PC-3 (cell line): Measurements from ENCODE around the gene SPSB3. TPM values are rescaled to one million over a fixed set of nuclear protein-coding genes. Genes with fewer than 3 reads are reported as not detected.
"Not testable (repeated sequence)": the region's sequence is repeated elsewhere in the genome, so short reads cannot be mapped to it uniquely, and the experiment has no call there.

Experiments
- ATAC-seq: fragments of 200-7000 bp; cut with Tn5 transposase; 2 replicates; pipeline ENCODE4 v1.9.1; 2020; ENCODE audit warnings: mild to moderate bottlenecking, moderate library complexity
- BruUV-seq: library from RNA; stranded (reverse); fragments of 400-500 nt; replicated peaks from 2 replicates; lab custom pipeline; 2021; lab: Mats Ljungman, UMichigan
- CTCF ChIA-PET: fragments of 300-600 bp; sonication (Branson Sonifier 250); formaldehyde crosslinking; loops from one replicate; lab custom pipeline; 2022; ENCODE audit warnings: antibody characterized with exemption; lab: Charles Lee
- POLR2A ChIA-PET: fragments of 300-600 bp; sonication (Branson Sonifier 250); formaldehyde crosslinking; loops from one replicate; lab custom pipeline; 2022; ENCODE audit warnings: antibody characterized with exemption; ENCODE audit not compliant: unreplicated experiment; lab: Charles Lee
- DNase-seq: peaks from one replicate; pipeline ENCODE4 v3.0.0-alpha.2; 2015
- H2AFZ ChIP-seq: fragments of 300-600 bp; sonication (generic); 2 replicates; pipeline ENCODE4 v1.6.0; 2016; ENCODE audit warnings: antibody characterized with exemption, low read length
- H3F3A ChIP-seq: fragments of 300-600 bp; sonication (generic); one replicate; pipeline ENCODE4 v1.6.0; 2017; ENCODE audit warnings: antibody characterized with exemption, low read length, control low read depth, mild to moderate bottlenecking; ENCODE audit not compliant: unreplicated experiment
- H3K27ac ChIP-seq: fragments of 300-600 bp; sonication (generic); 2 replicates; pipeline ENCODE4 v1.5.1; 2016; ENCODE audit warnings: mild to moderate bottlenecking, low read length
- H3K27me3 ChIP-seq: fragments of 300-600 bp; sonication (generic); 2 replicates; pipeline ENCODE4 v1.6.1; 2016; ENCODE audit warnings: low read length, mixed read lengths
- H3K36me3 ChIP-seq: fragments of 300-600 bp; sonication (generic); 2 replicates; pipeline ENCODE4 v1.6.1; 2016; ENCODE audit warnings: low read depth, mixed run types, low read length, mixed read lengths
- H3K4me1 ChIP-seq: fragments of 300-600 bp; sonication (generic); 2 replicates; pipeline ENCODE4 v1.5.1; 2016; ENCODE audit warnings: low read length; ENCODE audit not compliant: insufficient read depth
- H3K4me2 ChIP-seq: fragments of 300-600 bp; sonication (generic); 2 replicates; pipeline ENCODE4 v1.6.0; 2016; ENCODE audit warnings: low read length
- H3K4me3 ChIP-seq: fragments of 300-600 bp; sonication (generic); 2 replicates; pipeline ENCODE4 v1.5.1; 2016; ENCODE audit warnings: mild to moderate bottlenecking, low read length, mixed read lengths
- H3K79me2 ChIP-seq: fragments of 300-600 bp; sonication (generic); 2 replicates; pipeline ENCODE4 v1.6.1; 2017; ENCODE audit warnings: low read length, mixed read lengths
- H3K9ac ChIP-seq: fragments of 300-600 bp; sonication (generic); 2 replicates; pipeline ENCODE4 v1.6.0; 2016; ENCODE audit warnings: mild to moderate bottlenecking, low read length
- H3K9me2 ChIP-seq: fragments of 300-600 bp; sonication (generic); replicated peaks from 2 replicates; pipeline ENCODE4 v1.6.1; 2016; ENCODE audit warnings: mixed run types, low read length, mixed read lengths
- H3K9me3 ChIP-seq: fragments of 300-600 bp; sonication (generic); 2 replicates; pipeline ENCODE4 v1.6.1; 2016; ENCODE audit warnings: low read length, mixed read lengths
- H4K20me1 ChIP-seq: fragments of 300-600 bp; sonication (generic); 2 replicates; pipeline ENCODE4 v1.6.1; 2016; ENCODE audit warnings: low read length, mixed read lengths
- CTCF ChIP-seq: fragments of 300-600 bp; sonication (generic); conservative IDR thresholded peaks from 2 replicates; pipeline ENCODE4 v1.5.1; 2017; ENCODE audit warnings: antibody characterized with exemption, low read depth, mild to moderate bottlenecking, low read length
- EZH2 ChIP-seq: fragments of 300-600 bp; sonication (generic); IDR thresholded peaks from one replicate; pipeline ENCODE4 v1.6.1; 2017; ENCODE audit warnings: antibody characterized with exemption, mild to moderate bottlenecking, low read length; ENCODE audit not compliant: unreplicated experiment
- EZH2phosphoT487 ChIP-seq: fragments of 300-600 bp; sonication (generic); IDR thresholded peaks from 2 replicates; pipeline ENCODE4 v1.6.1; 2018; ENCODE audit warnings: mild to moderate bottlenecking, antibody characterized with exemption, low read length, borderline replicate concordance
- intact Hi-C: fragments of 100-400 bp; cut with micrococcal nuclease; formaldehyde crosslinking; loops from 2 replicates; pipeline ENCODE4 v1.9.0; 2023
- total RNA-seq: library from RNA; depleted of rRNA; stranded (reverse); fragments of >200 nt; gene quantifications from 2 replicates; pipeline ENCODE4 v1.2.3, GENCODE V29; 2014

Gene SPSB3
- total RNA-seq, 1 experiment from 2014 or later = 27.4 TPM

GRCh38 chr16:1734816-1735215 lies 47.6 kb downstream of the SPSB3 start:
- CTCF ChIA-PET = no interaction called here
- Histone ChIP-seq H4K20me1 (no peaks in the 10 kb centered on the region), H3F3A (no peaks in the 10 kb centered on the region), H3K27me3 (no peaks in the 10 kb centered on the region), H3K9ac (no peak overlapping the region), H3K9me3 (no peaks in the 10 kb centered on the region), H3K27ac (no peak overlapping the region), H3K4me2 (no peak overlapping the region), H3K4me1 (no peaks in the 10 kb centered on the region), H3K36me3 (peaks cover 4% of the 10 kb centered on the region), H3K9me2 (no peaks in the 10 kb centered on the region), H3K79me2 (no peaks in the 10 kb centered on the region), H3K4me3 (no peak overlapping the region), H2AFZ (no peak overlapping the region)
- BruUV-seq = no TSS peak
- POLR2A ChIA-PET = no interaction called here
- TF ChIP-seq EZH2 (no peak), CTCF (no peak), EZH2phosphoT487 (no peak)
- DNase-seq (no peak), ATAC-seq (no peak)
- intact Hi-C loops = no loop called here

GRCh38 chr16:1734123-1734522 lies 48.2 kb downstream of the SPSB3 start:
- CTCF ChIA-PET = no interaction called here
- H3K4me3 ChIP-seq = no peak overlapping the region
- no peaks in the 10 kb centered on the region for H3K4me1 ChIP-seq
- TF ChIP-seq CTCF (no peak), EZH2 (no peak), EZH2phosphoT487 (no peak)
- H3K36me3 ChIP-seq = peaks cover 4% of the 10 kb centered on the region
- H3K79me2 ChIP-seq = no peaks in the 10 kb centered on the region
- BruUV-seq = no TSS peak
- no peaks in the 10 kb centered on the region for H3K9me3 ChIP-seq
- no peaks in the 10 kb centered on the region for H3F3A ChIP-seq
- no peaks in the 10 kb centered on the region for H3K9me2 ChIP-seq
- intact Hi-C loops = no loop called here
- ATAC-seq (no peak), DNase-seq (no peak)
- H3K9ac ChIP-seq = no peak overlapping the region
- H2AFZ ChIP-seq = no peak overlapping the region
- H4K20me1 ChIP-seq = no peaks in the 10 kb centered on the region
- no peaks in the 10 kb centered on the region for H3K27me3 ChIP-seq
- POLR2A ChIA-PET = no interaction called here
- H3K27ac ChIP-seq = no peak overlapping the region
- no peak overlapping the region for H3K4me2 ChIP-seq

GRCh38 chr16:1732551-1732987 lies 49.8 kb downstream of the SPSB3 start:
- H3K4me1 ChIP-seq, POLR2A ChIA-PET, H4K20me1 ChIP-seq, ATAC-seq, DNase-seq, H3K79me2 ChIP-seq, H3K9me3 ChIP-seq, BruUV-seq, CTCF ChIA-PET, H3K4me2 ChIP-seq, H3K27me3 ChIP-seq, intact Hi-C loops, H3K4me3 ChIP-seq, H3K27ac ChIP-seq, H3K9ac ChIP-seq, H2AFZ ChIP-seq, H3K9me2 ChIP-seq, H3F3A ChIP-seq, H3K36me3 ChIP-seq: not testable (repeated sequence)
